Tibial nerve (tissue), 3 donors: ENCODE measurements around the gene NOTCH2.
"Not testable (repeated sequence)": the region's sequence is repeated elsewhere in the genome, so short reads cannot be mapped to it uniquely, and the experiment has no call there.

Experiments used
- CTCF ChIP-seq, 5 experiments: fragments of 200-600 bp in 3 of 5; fragments of 450-650 bp in 2 of 5; sonication (generic) in 3 of 5; IDR thresholded peaks; one replicate each; pipeline ENCODE4 v1.5.1; 2016 to 2019; ENCODE audit warnings: antibody characterized with exemption in 5 of 5, mild to moderate bottlenecking in 3 of 5, moderate library complexity in 2 of 5
- POLR2A ChIP-seq, 2 donors: fragments of 450-650 bp; IDR thresholded peaks; one replicate each; pipeline ENCODE4 v1.6.1; 2017; ENCODE audit warnings: antibody characterized with exemption in 2 of 2, mild to moderate bottlenecking in 2 of 2, moderate library complexity in 2 of 2

- not testable (repeated sequence) for TF ChIP-seq CTCF, POLR2A (IDR thresholded peaks at IDR 0.05)
Observed at GRCh38 chr1:120111008-120111407, 41.5 kb upstream of the NOTCH2 start.
